ENCODE data around the gene MOCS1.

The MOCS1 gene

GRCh38 chr6:39936857-39937256 is 2.6 kb upstream of the MOCS1 start:
- CTCF ChIA-PET: interaction anchor here (0.6 kb wide), 1 partner anchor 1071 kb away, joined by 4 read pairs; no protein-coding TSS in a partner anchor
- Histone ChIP-seq H3K36me3 (ENCODE audit: control insufficient read depth in 2 of 2, insufficient read depth in 1 of 2, low read length in 2 of 2) (no peaks in the 10 kb centered on the region), H3K4me3 (ENCODE audit: low read depth, low read length) (no peak overlapping the region), H3K27ac (ENCODE audit: extremely low read depth, low read depth, low read length) (no peak overlapping the region), H3K9me3 (ENCODE audit: control insufficient read depth, insufficient read depth, low read depth, low read length) (no peaks in the 10 kb centered on the region), H3K4me1 (ENCODE audit: control insufficient read depth, insufficient read depth, low read length) (peaks cover 17% of the 10 kb centered on the region)
- POLR2A ChIA-PET: no interaction called here
- TF ChIP-seq ZNF654 (tag by site-specific recombination; IDR thresholded peaks at IDR 0.05; ENCODE audit: low read depth): no peak
- no peak for TF ChIP-seq ZNF560 (tag by site-specific recombination; IDR thresholded peaks at IDR 0.05; ENCODE audit: borderline replicate concordance)
- TF ChIP-seq ZNF19 (tag by site-specific recombination; IDR thresholded peaks at IDR 0.05; ENCODE audit: low read depth): no peak
- TF ChIP-seq ZBTB10 (tag by site-specific recombination; IDR thresholded peaks at IDR 0.05): no peak
- TF ChIP-seq ZNF596 (tag by site-specific recombination; IDR thresholded peaks at IDR 0.05): no peak
- no peak for TF ChIP-seq KLF7 (tag by site-specific recombination; IDR thresholded peaks at IDR 0.05; ENCODE audit: borderline replicate concordance)
- TF ChIP-seq ZNF510 (tag by site-specific recombination; IDR thresholded peaks at IDR 0.05; ENCODE audit: insufficient replicate concordance): no peak

GRCh38 chr6:39935241-39935640 is 979 bp upstream of the MOCS1 start:
- ChIA-PET POLR2A (no interaction called here), CTCF (interaction anchor here (0.5 to 0.7 kb wide), 3 partner anchors 57 to 387 kb away, joined by 3 to 4 read pairs (median 3); no protein-coding TSS in a partner anchor)
- Histone ChIP-seq H3K9me3 (ENCODE audit: control insufficient read depth, insufficient read depth, low read depth, low read length) (no peaks in the 10 kb centered on the region), H3K36me3 (ENCODE audit: control insufficient read depth in 2 of 2, insufficient read depth in 1 of 2, low read length in 2 of 2) (no peaks in the 10 kb centered on the region), H3K4me3 (ENCODE audit: low read depth, low read length) (no peak overlapping the region), H3K27ac (ENCODE audit: extremely low read depth, low read depth, low read length) (no peak overlapping the region), H3K4me1 (ENCODE audit: control insufficient read depth, insufficient read depth, low read length) (peaks cover 14% of the 10 kb centered on the region)
- TF ChIP-seq OVOL3 (tag by site-specific recombination; IDR thresholded peaks at IDR 0.05) (no peak), ATF2 (tag by site-specific recombination; IDR thresholded peaks at IDR 0.05; ENCODE audit: low read depth) (no peak), ZNF366 (tag by site-specific recombination; conservative IDR thresholded peaks at IDR 0.05) (no peak)

- Histone ChIP-seq H3K4me3 (ENCODE audit: low read depth, low read length) (peak overlapping the region; percentile 82), H3K27ac (ENCODE audit: extremely low read depth, low read depth, low read length) (peak overlapping the region; percentile 40; the same call in 1 of the 2 replicates), H3K4me1 (ENCODE audit: control insufficient read depth, insufficient read depth, low read length) (peaks cover 11% of the 10 kb centered on the region), H3K9me3 (ENCODE audit: control insufficient read depth, insufficient read depth, low read depth, low read length) (no peaks in the 10 kb centered on the region), H3K36me3 (ENCODE audit: control insufficient read depth in 2 of 2, insufficient read depth in 1 of 2, low read length in 2 of 2) (no peaks in the 10 kb centered on the region; a peak in 1 of 3 replicates)
- CTCF ChIA-PET: interaction anchor here (0.6 to 1.3 kb wide), 2 partner anchors 476 to 572 kb away, joined by 3 to 4 read pairs; no protein-coding TSS in a partner anchor
- TF ChIP-seq ZNF488 (tag by site-specific recombination; IDR thresholded peaks at IDR 0.05): no peak
- no peak for TF ChIP-seq ZBTB20 (tag by site-specific recombination; IDR thresholded peaks at IDR 0.05)
- POLR2A ChIA-PET: interaction anchor here (0.6 to 1.7 kb wide), 6 partner anchors 10 to 20 kb away, joined by 3 to 5 read pairs (median 4); no protein-coding TSS in a partner anchor
These were observed 562 bp downstream of the MOCS1 start for GRCh38 chr6:39933669-39934130.
